Activated CD8-positive, alpha-beta T cell treated with anti-CD3 and anti-CD28 coated beads, Interleukin-2, amount 10 ng/mL, durations not matched to agents 7 days and 5 days (primary cell): ENCODE data around the gene CPNE4. TPM values are rescaled to one million over a fixed set of nuclear protein-coding genes. Genes with fewer than 3 reads are reported as not detected.

Experiments
- ATAC-seq: fragments of 150-1000 bp; cut with Tn5 transposase; one replicate; pipeline ENCODE4 v1.10.0; 2021; ENCODE audit warnings: moderate library complexity
- CTCF ChIA-PET: fragments of 350-600 bp; sonication (Branson Sonifier 250); formaldehyde crosslinking; loops from one replicate; lab custom pipeline; 2021; ENCODE audit warnings: antibody characterized with exemption; lab: Charles Lee
- POLR2A ChIA-PET: fragments of 350-600 bp; sonication (Branson Sonifier 250); formaldehyde crosslinking; loops from one replicate; lab custom pipeline; 2021; ENCODE audit warnings: antibody characterized with exemption; lab: Charles Lee
- DNase-seq: peaks from one replicate; pipeline ENCODE4 v3.0.0-alpha.2; 2020
- H3K27ac Mint-ChIP-seq: one replicate; pipeline ENCODE4 v1.8.0; 2021; ENCODE audit warnings: mild to moderate bottlenecking, mixed read lengths
- H3K27me3 Mint-ChIP-seq: one replicate; pipeline ENCODE4 v1.8.0; 2021; ENCODE audit warnings: low read depth, mixed read lengths
- H3K36me3 Mint-ChIP-seq: one replicate; pipeline ENCODE4 v1.8.0; 2021; ENCODE audit warnings: low read depth, mixed read lengths
- H3K4me1 Mint-ChIP-seq: one replicate; pipeline ENCODE4 v1.8.0; 2021; ENCODE audit warnings: low read depth, mixed read lengths
- H3K4me3 Mint-ChIP-seq: one replicate; pipeline ENCODE4 v1.8.0; 2021; ENCODE audit warnings: mild to moderate bottlenecking, mixed read lengths
- H3K9me3 Mint-ChIP-seq: one replicate; pipeline ENCODE4 v1.8.0; 2022; ENCODE audit warnings: mixed read lengths; ENCODE audit not compliant: insufficient read depth
- total RNA-seq, 2 experiments: library from RNA; stranded (reverse); gene quantifications; one replicate each; pipeline ENCODE4 v1.2.3, GENCODE V29; 2021

The CPNE4 gene
- total RNA-seq, 2 experiments from 2014 or later: not detected

DNA sequence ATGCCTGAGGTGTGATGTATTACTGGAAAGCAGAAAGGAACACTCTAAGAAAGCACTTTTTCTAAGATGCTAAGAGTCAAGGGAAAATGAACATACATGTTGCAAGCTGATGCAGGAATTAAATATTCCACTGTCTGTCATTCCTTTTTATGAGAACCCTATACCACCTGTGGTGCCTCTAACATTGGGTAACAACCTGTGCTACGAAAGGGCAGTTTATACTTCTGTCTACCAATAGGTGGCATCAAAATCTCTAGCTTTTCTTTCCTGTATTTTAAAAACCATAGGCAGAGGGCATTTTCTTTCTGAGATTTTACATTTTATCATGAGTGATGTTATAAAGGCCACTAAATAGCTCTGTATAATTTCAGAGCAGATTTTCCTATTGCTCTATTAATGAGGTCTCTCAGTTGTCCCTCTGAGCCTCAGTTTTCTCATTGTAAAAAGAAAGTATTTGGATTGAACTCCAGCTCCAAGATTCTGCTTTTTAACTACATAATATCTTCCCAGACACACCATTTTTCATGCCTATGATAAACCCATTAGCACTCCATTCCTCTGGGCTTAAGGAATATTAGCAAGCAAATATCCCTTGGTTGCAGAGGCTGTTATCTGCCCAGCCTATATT lies 3.5 kb upstream of the CPNE4 start:
- DNase-seq (no peak), ATAC-seq (no peak)
- H3K36me3 Mint-ChIP-seq: peaks cover 3% of the 10 kb centered on the region
- H3K4me1 Mint-ChIP-seq: peaks cover 10% of the 10 kb centered on the region
- no peak overlapping the region for H3K27ac Mint-ChIP-seq
- H3K27me3 Mint-ChIP-seq: peaks cover 22% of the 10 kb centered on the region
- H3K9me3 Mint-ChIP-seq: no peaks in the 10 kb centered on the region
- ChIA-PET CTCF (interaction anchor here (0.9 to 2.1 kb wide), 5 partner anchors 9 to 305 kb away, joined by 3 to 9 read pairs (median 4); no protein-coding TSS in a partner anchor), POLR2A (interaction anchor here (0.7 kb wide), 1 partner anchor 744 kb away, joined by 5 read pairs; no protein-coding TSS in a partner anchor)
- no peak overlapping the region for H3K4me3 Mint-ChIP-seq

GRCh38 chr3:132037581-132037980 lies 2.8 kb upstream of the CPNE4 start:
- CTCF ChIA-PET: interaction anchor here (0.9 to 2.1 kb wide), 4 partner anchors 8 to 305 kb away, joined by 3 to 9 read pairs (median 4); no protein-coding TSS in a partner anchor
- H3K4me3 Mint-ChIP-seq: no peak overlapping the region
- DNase-seq (no peak), ATAC-seq (no peak)
- POLR2A ChIA-PET: no interaction called here
- H3K27me3 Mint-ChIP-seq: peaks cover 26% of the 10 kb centered on the region
- no peak overlapping the region for H3K27ac Mint-ChIP-seq
- H3K4me1 Mint-ChIP-seq: peaks cover 10% of the 10 kb centered on the region
- no peaks in the 10 kb centered on the region for H3K9me3 Mint-ChIP-seq
- peaks cover 3% of the 10 kb centered on the region for H3K36me3 Mint-ChIP-seq

DNA sequence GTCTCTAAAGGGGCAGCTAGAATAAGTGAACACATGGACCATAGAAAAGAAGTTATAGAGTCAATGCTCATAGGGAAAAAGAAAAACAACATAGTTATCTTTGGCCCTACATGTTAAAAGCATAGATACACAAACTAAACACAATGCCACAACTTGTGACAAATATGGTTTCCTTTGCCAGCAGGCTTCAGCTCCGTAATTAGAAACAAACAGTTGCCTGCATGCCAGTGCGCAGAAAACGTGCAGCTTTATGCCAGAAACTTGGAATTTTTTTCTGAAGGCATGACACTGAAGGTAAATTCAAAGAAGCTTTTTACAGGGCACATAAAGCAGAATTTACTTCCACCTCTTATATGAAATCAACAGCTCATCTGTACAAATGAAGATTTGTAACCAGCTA lies 2.2 kb upstream of the CPNE4 start:
- no peak for ATAC-seq
- CTCF ChIA-PET: interaction anchor here (1.1 to 2.1 kb wide), 2 partner anchors 10 to 306 kb away, joined by 4 to 9 read pairs; no protein-coding TSS in a partner anchor
- POLR2A ChIA-PET: no interaction called here
- Mint-ChIP-seq H3K9me3 (no peaks in the 10 kb centered on the region), H3K4me3 (no peak overlapping the region), H3K27me3 (peaks cover 26% of the 10 kb centered on the region), H3K36me3 (peaks cover 3% of the 10 kb centered on the region), H3K4me1 (peaks cover 10% of the 10 kb centered on the region), H3K27ac (no peak overlapping the region)
- DNase-seq: no peak

GRCh38 chr3:132034097-132034485 lies 723 bp downstream of the CPNE4 start:
- Mint-ChIP-seq H3K27ac (no peak overlapping the region), H3K9me3 (no peaks in the 10 kb centered on the region), H3K4me1 (peaks cover 10% of the 10 kb centered on the region), H3K27me3 (peaks cover 30% of the 10 kb centered on the region), H3K36me3 (peaks cover 3% of the 10 kb centered on the region), H3K4me3 (no peak overlapping the region)
- ATAC-seq (no peak), DNase-seq (no peak)
- ChIA-PET POLR2A (no interaction called here), CTCF (interaction anchor here (0.9 to 2.1 kb wide), 2 partner anchors 236 to 238 kb away, joined by 3 to 5 read pairs; no protein-coding TSS in a partner anchor)

- H3K36me3 Mint-ChIP-seq: peaks cover 3% of the 10 kb centered on the region
- DNase-seq (no peak), ATAC-seq (no peak)
- POLR2A ChIA-PET: no interaction called here
- CTCF ChIA-PET: interaction anchor here (0.9 to 2.1 kb wide), 2 partner anchors 235 to 238 kb away, joined by 3 to 5 read pairs; no protein-coding TSS in a partner anchor
- H3K27me3 Mint-ChIP-seq: peaks cover 30% of the 10 kb centered on the region
- no peak overlapping the region for H3K4me3 Mint-ChIP-seq
- no peak overlapping the region for H3K27ac Mint-ChIP-seq
- peaks cover 10% of the 10 kb centered on the region for H3K4me1 Mint-ChIP-seq
- H3K9me3 Mint-ChIP-seq: no peaks in the 10 kb centered on the region
These were observed 1.3 kb downstream of the CPNE4 start for GRCh38 chr3:132033471-132033870.

- ATAC-seq: no peak
- Mint-ChIP-seq H3K4me1 (peaks cover 10% of the 10 kb centered on the region), H3K9me3 (no peaks in the 10 kb centered on the region), H3K27me3 (peaks cover 30% of the 10 kb centered on the region), H3K27ac (no peak overlapping the region), H3K4me3 (no peak overlapping the region), H3K36me3 (peaks cover 3% of the 10 kb centered on the region)
- POLR2A ChIA-PET: no interaction called here
- DNase-seq: no peak
- CTCF ChIA-PET: no interaction called here
These were observed 1.9 kb downstream of the CPNE4 start for GRCh38 chr3:132032959-132033358.

DNA sequence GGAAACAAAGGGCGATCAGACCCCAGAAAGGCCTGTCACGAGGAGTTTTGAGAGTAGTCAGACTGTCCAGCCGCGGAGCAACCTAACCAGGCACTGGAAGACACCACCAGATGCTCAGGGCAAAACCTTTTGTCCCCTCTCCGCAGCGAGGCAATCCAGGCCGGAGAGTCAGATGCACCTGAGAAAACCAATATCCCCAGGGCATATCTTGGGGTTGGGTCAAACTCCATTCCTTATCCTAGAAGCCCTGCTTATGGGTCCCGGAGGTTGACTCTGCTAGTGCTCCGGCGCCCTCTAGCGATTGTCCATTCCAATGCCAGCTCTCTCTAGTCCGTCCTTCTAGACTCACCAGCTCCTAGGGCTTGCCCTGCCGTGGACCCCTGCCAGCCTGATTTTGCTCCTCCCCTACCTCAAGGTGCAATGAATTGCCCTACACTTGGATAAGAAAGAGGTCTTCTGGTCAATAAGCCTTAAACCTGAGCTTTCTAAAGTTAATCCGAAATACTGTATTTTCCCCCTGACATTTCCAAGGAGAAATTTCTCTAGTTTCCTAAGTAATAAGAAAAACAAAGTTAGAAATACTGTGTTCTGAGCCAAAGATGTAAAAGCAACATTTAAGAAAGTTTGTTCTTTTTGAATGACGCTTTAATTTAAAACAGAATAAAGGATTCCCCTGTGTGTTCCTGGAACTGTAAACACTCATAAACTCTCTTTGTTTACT lies 5.5 kb downstream of the CPNE4 start:
- DNase-seq (peak; percentile 75), ATAC-seq (peak; percentile 82)
- Mint-ChIP-seq H3K4me1 (peaks cover 3% of the 10 kb centered on the region), H3K27ac (no peak overlapping the region), H3K9me3 (no peaks in the 10 kb centered on the region), H3K27me3 (peaks cover 18% of the 10 kb centered on the region), H3K36me3 (peaks cover 2% of the 10 kb centered on the region), H3K4me3 (no peak overlapping the region)
- ChIA-PET CTCF (interaction anchor here (0.6 to 2.0 kb wide), 13 partner anchors 8 to 646 kb away, joined by 3 to 21 read pairs (median 3); no protein-coding TSS in a partner anchor), POLR2A (no interaction called here)

DNA sequence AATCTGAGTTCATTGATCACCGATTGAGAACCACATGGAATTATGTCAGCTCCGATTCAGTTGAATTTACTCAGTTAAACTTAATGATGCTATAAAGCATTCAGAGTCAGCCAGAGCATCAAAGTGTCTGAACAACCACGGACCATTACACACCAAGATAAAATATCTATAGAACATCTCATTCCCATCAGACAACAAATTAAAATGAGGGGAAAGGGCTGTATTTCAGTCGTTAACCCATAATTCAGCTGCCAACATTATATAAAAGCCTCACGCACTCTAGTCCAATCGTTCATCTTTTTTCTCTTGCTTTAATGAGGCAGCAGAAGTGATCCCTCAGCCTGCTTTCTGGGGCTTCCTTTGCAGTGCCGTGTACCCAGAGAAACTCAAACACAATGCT lies 11.9 kb downstream of the CPNE4 start:
- ChIA-PET CTCF (no interaction called here), POLR2A (no interaction called here)
- no peaks in the 10 kb centered on the region for H3K4me1 Mint-ChIP-seq
- no peak overlapping the region for H3K4me3 Mint-ChIP-seq
- H3K27ac Mint-ChIP-seq: no peak overlapping the region
- no peaks in the 10 kb centered on the region for H3K9me3 Mint-ChIP-seq
- peaks cover 3% of the 10 kb centered on the region for H3K27me3 Mint-ChIP-seq
- no peaks in the 10 kb centered on the region for H3K36me3 Mint-ChIP-seq
- no peak for ATAC-seq
- DNase-seq: no peak

GRCh38 chr3:132020058-132020457 lies 14.8 kb downstream of the CPNE4 start:
- CTCF ChIA-PET: no interaction called here
- Mint-ChIP-seq H3K4me3 (no peak overlapping the region), H3K27me3 (peaks cover 4% of the 10 kb centered on the region), H3K36me3 (no peaks in the 10 kb centered on the region), H3K4me1 (no peaks in the 10 kb centered on the region), H3K9me3 (no peaks in the 10 kb centered on the region), H3K27ac (no peak overlapping the region)
- POLR2A ChIA-PET: no interaction called here
- no peak for ATAC-seq
- no peak for DNase-seq

- no peaks in the 10 kb centered on the region for H3K9me3 Mint-ChIP-seq
- no peak overlapping the region for H3K4me3 Mint-ChIP-seq
- ChIA-PET POLR2A (no interaction called here), CTCF (no interaction called here)
- DNase-seq (no peak), ATAC-seq (no peak)
- H3K36me3 Mint-ChIP-seq: no peaks in the 10 kb centered on the region
- H3K27ac Mint-ChIP-seq: no peak overlapping the region
- H3K4me1 Mint-ChIP-seq: no peaks in the 10 kb centered on the region
- peaks cover 4% of the 10 kb centered on the region for H3K27me3 Mint-ChIP-seq
These were observed 17.7 kb downstream of the CPNE4 start for GRCh38 chr3:132017137-132017536.

DNA sequence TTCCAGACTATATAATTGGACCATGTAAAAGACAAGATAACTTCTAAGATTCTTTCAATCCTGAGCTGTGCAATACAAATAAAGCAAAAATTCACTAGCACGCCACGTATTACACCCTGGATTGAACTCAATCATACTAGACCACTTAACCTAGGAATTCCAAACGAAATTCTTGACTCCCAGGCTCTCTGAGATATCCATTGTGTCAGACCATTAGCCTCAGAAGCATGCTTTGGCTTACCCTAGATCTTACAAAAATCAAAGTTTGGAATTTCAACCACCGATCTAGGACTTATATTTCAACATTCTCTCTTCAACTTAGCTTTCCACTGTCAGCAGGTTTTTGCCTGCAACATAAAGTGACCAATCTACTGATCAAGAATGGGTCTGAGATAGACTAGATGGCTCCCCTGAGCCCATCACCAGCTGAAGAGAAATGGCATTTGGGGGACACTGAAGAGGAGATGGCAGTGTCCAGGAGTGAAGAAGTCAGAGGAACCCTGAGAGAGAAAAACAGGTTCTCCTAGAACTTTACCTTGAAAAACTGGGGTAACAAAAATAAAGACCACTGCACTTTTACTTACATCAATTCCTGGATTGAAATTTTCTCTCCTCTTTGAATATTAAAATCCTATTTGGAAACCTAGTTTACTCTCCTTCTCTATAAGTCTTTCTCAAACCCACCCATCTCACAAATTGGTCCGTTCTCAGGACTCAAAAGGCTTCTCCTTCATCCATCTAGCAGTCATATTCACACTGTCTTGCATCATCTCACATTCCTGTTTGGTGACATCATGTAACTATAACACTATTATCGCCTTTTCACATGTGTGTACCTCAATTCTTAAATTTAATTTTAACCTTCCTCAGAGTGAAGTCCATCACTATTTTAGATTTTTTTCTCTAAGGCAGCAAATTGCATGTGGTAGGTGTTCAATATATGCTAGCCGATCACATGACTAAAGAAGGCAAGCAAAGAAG lies 18.5 kb downstream of the CPNE4 start:
- Mint-ChIP-seq H3K36me3 (no peaks in the 10 kb centered on the region), H3K4me3 (no peak overlapping the region), H3K27me3 (peaks cover 4% of the 10 kb centered on the region), H3K4me1 (no peaks in the 10 kb centered on the region), H3K27ac (no peak overlapping the region), H3K9me3 (no peaks in the 10 kb centered on the region)
- ATAC-seq (no peak), DNase-seq (no peak)
- ChIA-PET CTCF (no interaction called here), POLR2A (no interaction called here)
